GM23338 (cell line): ENCODE data around the gene RANBP1. TPM values are rescaled to one million over a fixed set of nuclear protein-coding genes. Genes with fewer than 3 reads are reported as not detected.

Experiments
- ATAC-seq: fragments of 200-7000 bp; cut with Tn5 transposase; 3 replicates; pipeline ENCODE4 v1.9.1; 2020
- DNase-seq: peaks from one replicate; pipeline ENCODE4 v3.0.0-alpha.2; 2015; ENCODE audit warnings: low spot score
- H2AFZ ChIP-seq: fragments of 200-600 bp; sonication (generic); 2 replicates; pipeline ENCODE4 v1.8.0; 2016; ENCODE audit warnings: antibody characterized with exemption, mild to moderate bottlenecking, moderate library complexity
- H3F3A ChIP-seq: fragments of 200-600 bp; sonication (generic); replicated peaks from 2 replicates; pipeline ENCODE4 v1.8.0; 2017; ENCODE audit warnings: antibody characterized with exemption, mixed run types, low read depth
- H3K27ac ChIP-seq: fragments of 200-600 bp; sonication (generic); 2 replicates; pipeline ENCODE4 v1.6.1; 2016; ENCODE audit warnings: low read depth
- H3K27me3 ChIP-seq: fragments of 200-600 bp; sonication (generic); 2 replicates; pipeline ENCODE4 v1.8.0; 2016; ENCODE audit warnings: mild to moderate bottlenecking, mixed run types, moderate library complexity; ENCODE audit not compliant: insufficient read depth
- H3K36me3 ChIP-seq: fragments of 200-600 bp; sonication (generic); 2 replicates; pipeline ENCODE4 v1.8.0; 2016; ENCODE audit warnings: mild to moderate bottlenecking; ENCODE audit not compliant: insufficient read depth
- H3K4me1 ChIP-seq: fragments of 200-600 bp; sonication (generic); 2 replicates; pipeline ENCODE4 v1.8.0; 2016; ENCODE audit warnings: mild to moderate bottlenecking, moderate library complexity; ENCODE audit not compliant: insufficient read depth
- H3K4me2 ChIP-seq: fragments of 200-600 bp; sonication (generic); 2 replicates; pipeline ENCODE4 v1.7.1; 2017; ENCODE audit warnings: mixed run types
- H3K4me3 ChIP-seq: fragments of 200-600 bp; sonication (generic); 2 replicates; pipeline ENCODE4 v1.6.1; 2016; ENCODE audit warnings: mixed run types
- H3K79me2 ChIP-seq: fragments of 200-600 bp; sonication (generic); replicated peaks from 2 replicates; pipeline ENCODE4 v1.8.0; 2017; ENCODE audit warnings: mild to moderate bottlenecking; ENCODE audit not compliant: insufficient read depth
- H3K9me2 ChIP-seq: fragments of 200-600 bp; sonication (generic); 2 replicates; pipeline ENCODE4 v1.8.0; 2017; ENCODE audit not compliant: insufficient read depth
- H4K20me1 ChIP-seq: fragments of 200-600 bp; sonication (generic); replicated peaks from 2 replicates; pipeline ENCODE4 v1.8.0; 2017; ENCODE audit warnings: mild to moderate bottlenecking; ENCODE audit not compliant: insufficient read depth
- H3K27ac Mint-ChIP-seq: 2 replicates; pipeline ENCODE4 v1.8.0; 2020; ENCODE audit warnings: inconsistent platforms, mild to moderate bottlenecking, moderate library complexity, mixed read lengths
- H3K27me3 Mint-ChIP-seq: 3 replicates; pipeline ENCODE4 v1.8.0; 2022; ENCODE audit warnings: low read depth, mild to moderate bottlenecking, moderate library complexity, mixed read lengths, inconsistent platforms; ENCODE audit not compliant: insufficient read depth, poor library complexity
- H3K36me3 Mint-ChIP-seq: 3 replicates; pipeline ENCODE4 v1.8.0; 2021; ENCODE audit warnings: low read depth, mild to moderate bottlenecking, inconsistent platforms, moderate library complexity, mixed read lengths
- H3K4me1 Mint-ChIP-seq: 3 replicates; pipeline ENCODE4 v1.8.0; 2020; ENCODE audit warnings: mild to moderate bottlenecking, inconsistent platforms, mixed read lengths
- H3K4me3 Mint-ChIP-seq: 3 replicates; pipeline ENCODE4 v1.8.0; 2021; ENCODE audit warnings: moderate library complexity, mild to moderate bottlenecking, inconsistent platforms, mixed read lengths
- H3K9me3 Mint-ChIP-seq: 3 replicates; pipeline ENCODE4 v1.8.0; 2020; ENCODE audit warnings: moderate library complexity, mild to moderate bottlenecking, inconsistent platforms, mixed read lengths
- CREB1 ChIP-seq: fragments of 250-450 bp; sonication (Bioruptor Pico); IDR thresholded peaks from 2 replicates; pipeline ENCODE4 v1.5.0; 2020; ENCODE audit warnings: low read depth, mild to moderate bottlenecking, moderate library complexity
- ETS1 ChIP-seq: IDR thresholded peaks from 2 replicates; pipeline ENCODE4 v1.6.1; 2016; ENCODE audit warnings: antibody characterized with exemption
- EZH2 ChIP-seq: fragments of 200-600 bp; sonication (generic); IDR thresholded peaks from one replicate; pipeline ENCODE4 v1.8.0; 2017; ENCODE audit warnings: antibody characterized with exemption, mild to moderate bottlenecking, low read depth; ENCODE audit not compliant: unreplicated experiment
- EZH2phosphoT487 ChIP-seq: fragments of 200-600 bp; sonication (generic); IDR thresholded peaks from one replicate; pipeline ENCODE4 v1.8.1; 2018; ENCODE audit warnings: antibody characterized with exemption; ENCODE audit not compliant: unreplicated experiment
- JUNB ChIP-seq: IDR thresholded peaks from one replicate; pipeline ENCODE4 v1.6.1; 2016; ENCODE audit warnings: antibody characterized with exemption; ENCODE audit not compliant: unreplicated experiment
- NANOG ChIP-seq: IDR thresholded peaks from 2 replicates; pipeline ENCODE4 v1.6.1; 2016; ENCODE audit warnings: antibody characterized with exemption, borderline replicate concordance
- POLR2AphosphoS5 ChIP-seq: IDR thresholded peaks from 2 replicates; pipeline ENCODE4 v1.6.1; 2016; ENCODE audit warnings: antibody characterized with exemption, low read depth
- REST ChIP-seq: IDR thresholded peaks from one replicate; pipeline ENCODE4 v1.6.1; 2018; ENCODE audit warnings: antibody characterized with exemption; ENCODE audit not compliant: unreplicated experiment
- STAT1 ChIP-seq: IDR thresholded peaks from one replicate; pipeline ENCODE4 v1.6.1; 2016; ENCODE audit warnings: antibody characterized with exemption; ENCODE audit not compliant: unreplicated experiment
- ZNF114 ChIP-seq: fragments of 250-450 bp; sonication (Bioruptor Pico); IDR thresholded peaks from 2 replicates; pipeline ENCODE4 v1.5.0; 2020; ENCODE audit warnings: mild to moderate bottlenecking, moderate library complexity
- ZNF331 ChIP-seq: fragments of 250-450 bp; sonication (Bioruptor Pico); IDR thresholded peaks from 2 replicates; pipeline ENCODE4 v1.5.0; 2020; ENCODE audit warnings: low read depth, mild to moderate bottlenecking, moderate library complexity
- polyA plus RNA-seq: library from polyadenylated mRNA; unstranded; fragments of >200 nt; fragmentation: Nextera tagmentation; extraction: Ambion mirVana; gene quantifications from 2 replicates; pipeline ENCODE4 v1.2.1, GENCODE V29; 2016
- total RNA-seq: library from RNA; depleted of rRNA; stranded (reverse); fragments of >200 nt; shearing (Covaris generic); gene quantifications from 2 replicates; pipeline ENCODE4 v1.2.3, GENCODE V29; 2014
- TF ChIP-seq, protein P1 (sequence below), 2 experiments: fragments of 200-600 bp in 1 of 2; sonication (generic) in 1 of 2; conservative IDR thresholded peaks; 2 replicates each; pipeline versions ENCODE4 v1.5.1 to v1.6.1; 2016 to 2017; ENCODE audit warnings: antibody characterized with exemption in 2 of 2, low read depth in 2 of 2, mild to moderate bottlenecking in 2 of 2, moderate library complexity in 1 of 2
- TF ChIP-seq, protein P2 (sequence below): fragments of 250-450 bp; sonication (Bioruptor Pico); IDR thresholded peaks from 2 replicates; pipeline ENCODE4 v1.5.0; 2020; ENCODE audit warnings: mild to moderate bottlenecking, moderate library complexity

The RANBP1 gene
- total and polyA plus RNA-seq, 2 experiments from 2014 or later, result 1,014 to 1,206 TPM

DNA sequence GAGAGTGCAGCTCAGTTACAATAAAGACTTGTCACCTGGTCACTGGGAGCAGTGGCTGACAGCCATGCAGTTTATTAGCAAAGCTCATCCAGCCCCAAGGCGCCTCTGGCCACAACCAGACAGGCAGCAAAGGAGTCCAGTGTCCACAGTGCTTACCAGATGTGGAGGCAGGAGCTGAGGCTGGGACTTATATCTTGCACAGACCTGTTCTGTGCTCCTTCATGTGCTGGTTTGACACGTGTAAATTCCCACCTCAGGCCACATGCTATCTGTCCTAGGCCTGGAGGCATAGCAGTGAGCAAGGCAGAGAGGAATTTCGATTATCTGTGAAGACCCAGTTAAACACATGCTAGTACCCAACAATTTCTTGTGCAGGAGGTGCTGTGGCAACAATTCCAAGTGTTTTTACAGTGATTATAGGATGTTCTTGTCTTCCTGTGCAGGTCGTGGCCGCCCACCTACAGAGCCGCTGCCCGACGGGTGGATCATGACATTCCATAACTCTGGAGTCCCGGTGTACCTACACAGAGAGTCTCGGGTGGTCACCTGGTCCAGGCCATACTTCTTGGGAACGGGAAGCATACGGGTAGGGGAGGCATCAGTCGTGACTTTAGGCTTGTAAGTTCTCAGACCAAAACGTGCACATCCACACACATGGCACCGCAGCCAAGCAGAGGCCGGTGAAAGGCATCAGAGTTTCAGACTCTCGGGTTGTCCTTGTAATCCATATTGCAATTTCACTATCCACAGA, 26.5 kb upstream of the RANBP1 start:
- no peak overlapping the region for H3K4me3 ChIP-seq
- Mint-ChIP-seq H3K36me3 (peaks cover 95% of the 10 kb centered on the region), H3K4me1 (peaks cover 11% of the 10 kb centered on the region), H3K9me3 (no peaks in the 10 kb centered on the region), H3K27me3 (peaks cover 19% of the 10 kb centered on the region), H3K4me3 (no peak overlapping the region), H3K27ac (no peak overlapping the region)
- H3K9me2 ChIP-seq, result no peaks in the 10 kb centered on the region
- H4K20me1 ChIP-seq, result peaks cover 41% of the 10 kb centered on the region
- peaks cover 30% of the 10 kb centered on the region for H3F3A ChIP-seq
- no peaks in the 10 kb centered on the region for H3K27me3 ChIP-seq
- ATAC-seq (no peak), DNase-seq (no peak)
- H3K36me3 ChIP-seq, result peaks cover 45% of the 10 kb centered on the region
- peaks cover 45% of the 10 kb centered on the region for H3K79me2 ChIP-seq
- no peak overlapping the region for H3K4me2 ChIP-seq
- TF ChIP-seq REST, result no peak
- no peak for TF ChIP-seq CREB1 (CRISPR knock-in tag)
- no peak for TF ChIP-seq EZH2phosphoT487
- no peak for TF ChIP-seq ZNF331 (CRISPR knock-in tag)
- TF ChIP-seq JUNB, result no peak
- TF ChIP-seq, protein P1, sequence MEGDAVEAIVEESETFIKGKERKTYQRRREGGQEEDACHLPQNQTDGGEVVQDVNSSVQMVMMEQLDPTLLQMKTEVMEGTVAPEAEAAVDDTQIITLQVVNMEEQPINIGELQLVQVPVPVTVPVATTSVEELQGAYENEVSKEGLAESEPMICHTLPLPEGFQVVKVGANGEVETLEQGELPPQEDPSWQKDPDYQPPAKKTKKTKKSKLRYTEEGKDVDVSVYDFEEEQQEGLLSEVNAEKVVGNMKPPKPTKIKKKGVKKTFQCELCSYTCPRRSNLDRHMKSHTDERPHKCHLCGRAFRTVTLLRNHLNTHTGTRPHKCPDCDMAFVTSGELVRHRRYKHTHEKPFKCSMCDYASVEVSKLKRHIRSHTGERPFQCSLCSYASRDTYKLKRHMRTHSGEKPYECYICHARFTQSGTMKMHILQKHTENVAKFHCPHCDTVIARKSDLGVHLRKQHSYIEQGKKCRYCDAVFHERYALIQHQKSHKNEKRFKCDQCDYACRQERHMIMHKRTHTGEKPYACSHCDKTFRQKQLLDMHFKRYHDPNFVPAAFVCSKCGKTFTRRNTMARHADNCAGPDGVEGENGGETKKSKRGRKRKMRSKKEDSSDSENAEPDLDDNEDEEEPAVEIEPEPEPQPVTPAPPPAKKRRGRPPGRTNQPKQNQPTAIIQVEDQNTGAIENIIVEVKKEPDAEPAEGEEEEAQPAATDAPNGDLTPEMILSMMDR (conservative IDR thresholded peaks at IDR 0.05; ENCODE audit: low read depth in 2 of 2), result no peak
- no peak for TF ChIP-seq ETS1
- no peak for TF ChIP-seq POLR2AphosphoS5
- TF ChIP-seq EZH2, result no peak
- no peak for TF ChIP-seq STAT1
- TF ChIP-seq NANOG, result no peak
- TF ChIP-seq, protein P2, sequence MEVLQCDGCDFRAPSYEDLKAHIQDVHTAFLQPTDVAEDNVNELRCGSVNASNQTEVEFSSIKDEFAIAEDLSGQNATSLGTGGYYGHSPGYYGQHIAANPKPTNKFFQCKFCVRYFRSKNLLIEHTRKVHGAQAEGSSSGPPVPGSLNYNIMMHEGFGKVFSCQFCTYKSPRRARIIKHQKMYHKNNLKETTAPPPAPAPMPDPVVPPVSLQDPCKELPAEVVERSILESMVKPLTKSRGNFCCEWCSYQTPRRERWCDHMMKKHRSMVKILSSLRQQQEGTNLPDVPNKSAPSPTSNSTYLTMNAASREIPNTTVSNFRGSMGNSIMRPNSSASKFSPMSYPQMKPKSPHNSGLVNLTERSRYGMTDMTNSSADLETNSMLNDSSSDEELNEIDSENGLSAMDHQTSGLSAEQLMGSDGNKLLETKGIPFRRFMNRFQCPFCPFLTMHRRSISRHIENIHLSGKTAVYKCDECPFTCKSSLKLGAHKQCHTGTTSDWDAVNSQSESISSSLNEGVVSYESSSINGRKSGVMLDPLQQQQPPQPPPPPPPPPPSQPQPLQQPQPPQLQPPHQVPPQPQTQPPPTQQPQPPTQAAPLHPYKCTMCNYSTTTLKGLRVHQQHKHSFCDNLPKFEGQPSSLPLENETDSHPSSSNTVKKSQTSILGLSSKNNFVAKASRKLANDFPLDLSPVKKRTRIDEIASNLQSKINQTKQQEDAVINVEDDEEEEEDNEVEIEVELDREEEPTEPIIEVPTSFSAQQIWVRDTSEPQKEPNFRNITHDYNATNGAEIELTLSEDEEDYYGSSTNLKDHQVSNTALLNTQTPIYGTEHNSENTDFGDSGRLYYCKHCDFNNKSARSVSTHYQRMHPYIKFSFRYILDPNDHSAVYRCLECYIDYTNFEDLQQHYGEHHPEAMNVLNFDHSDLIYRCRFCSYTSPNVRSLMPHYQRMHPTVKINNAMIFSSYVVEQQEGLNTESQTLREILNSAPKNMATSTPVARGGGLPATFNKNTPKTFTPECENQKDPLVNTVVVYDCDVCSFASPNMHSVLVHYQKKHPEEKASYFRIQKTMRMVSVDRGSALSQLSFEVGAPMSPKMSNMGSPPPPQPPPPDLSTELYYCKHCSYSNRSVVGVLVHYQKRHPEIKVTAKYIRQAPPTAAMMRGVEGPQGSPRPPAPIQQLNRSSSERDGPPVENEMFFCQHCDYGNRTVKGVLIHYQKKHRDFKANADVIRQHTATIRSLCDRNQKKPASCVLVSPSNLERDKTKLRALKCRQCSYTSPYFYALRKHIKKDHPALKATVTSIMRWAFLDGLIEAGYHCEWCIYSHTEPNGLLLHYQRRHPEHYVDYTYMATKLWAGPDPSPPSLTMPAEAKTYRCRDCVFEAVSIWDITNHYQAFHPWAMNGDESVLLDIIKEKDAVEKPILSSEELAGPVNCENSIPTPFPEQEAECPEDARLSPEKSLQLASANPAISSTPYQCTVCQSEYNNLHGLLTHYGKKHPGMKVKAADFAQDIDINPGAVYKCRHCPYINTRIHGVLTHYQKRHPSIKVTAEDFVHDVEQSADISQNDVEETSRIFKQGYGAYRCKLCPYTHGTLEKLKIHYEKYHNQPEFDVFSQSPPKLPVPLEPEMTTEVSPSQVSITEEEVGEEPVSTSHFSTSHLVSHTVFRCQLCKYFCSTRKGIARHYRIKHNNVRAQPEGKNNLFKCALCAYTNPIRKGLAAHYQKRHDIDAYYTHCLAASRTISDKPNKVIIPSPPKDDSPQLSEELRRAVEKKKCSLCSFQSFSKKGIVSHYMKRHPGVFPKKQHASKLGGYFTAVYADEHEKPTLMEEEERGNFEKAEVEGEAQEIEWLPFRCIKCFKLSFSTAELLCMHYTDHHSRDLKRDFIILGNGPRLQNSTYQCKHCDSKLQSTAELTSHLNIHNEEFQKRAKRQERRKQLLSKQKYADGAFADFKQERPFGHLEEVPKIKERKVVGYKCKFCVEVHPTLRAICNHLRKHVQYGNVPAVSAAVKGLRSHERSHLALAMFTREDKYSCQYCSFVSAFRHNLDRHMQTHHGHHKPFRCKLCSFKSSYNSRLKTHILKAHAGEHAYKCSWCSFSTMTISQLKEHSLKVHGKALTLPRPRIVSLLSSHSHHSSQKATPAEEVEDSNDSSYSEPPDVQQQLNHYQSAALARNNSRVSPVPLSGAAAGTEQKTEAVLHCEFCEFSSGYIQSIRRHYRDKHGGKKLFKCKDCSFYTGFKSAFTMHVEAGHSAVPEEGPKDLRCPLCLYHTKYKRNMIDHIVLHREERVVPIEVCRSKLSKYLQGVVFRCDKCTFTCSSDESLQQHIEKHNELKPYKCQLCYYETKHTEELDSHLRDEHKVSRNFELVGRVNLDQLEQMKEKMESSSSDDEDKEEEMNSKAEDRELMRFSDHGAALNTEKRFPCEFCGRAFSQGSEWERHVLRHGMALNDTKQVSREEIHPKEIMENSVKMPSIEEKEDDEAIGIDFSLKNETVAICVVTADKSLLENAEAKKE, result no peak
- TF ChIP-seq ZNF114, result no peak
- peaks cover 5% of the 10 kb centered on the region; the same call in 1 of the 2 replicates for H3K4me1 ChIP-seq
- no peak overlapping the region for H2AFZ ChIP-seq
- no peak overlapping the region for H3K27ac ChIP-seq
